ENCODE measurements around the gene NVL. TPM values are rescaled to one million over a fixed set of nuclear protein-coding genes. Genes with fewer than 3 reads are reported as not detected.

The NVL gene
- total RNA-seq, 1 donor from 2014 or later = 44.4 TPM

GRCh38 chr1:224333309-224333926 lies 3.4 kb upstream of the NVL start:
- Mint-ChIP-seq H3K27me3 (no peaks in the 10 kb centered on the region), H3K4me3 (peak overlapping the region; percentile 1), H3K36me3 (ENCODE audit: low read depth) (peaks cover 10% of the 10 kb centered on the region), H3K27ac (peak overlapping the region; percentile 84), H3K9me3 (peaks cover 2% of the 10 kb centered on the region), H3K4me1 (peaks cover 35% of the 10 kb centered on the region)
- DNase-seq (no peak), ATAC-seq (ENCODE audit: low read depth) (peak; percentile 51)
- TF ChIP-seq CTCF (IDR thresholded peaks at IDR 0.05) = no peak
- ChIA-PET CTCF (interaction anchor here (0.6 to 4.8 kb wide), 11 partner anchors 10 to 584 kb away, joined by 3 to 55 read pairs (median 4); partner anchors contain the start of gene FBXO28), POLR2A (interaction anchor here (1.0 kb wide), 1 partner anchor 217 kb away, joined by 3 read pairs; no protein-coding TSS in a partner anchor)
- intact Hi-C loops (cut with micrococcal nuclease) = loop anchor here (1.0 to 10.0 kb wide), 8 partner anchors 124 to 635 kb away; partner anchors contain the start of genes CAPN2 and TP53BP2

GRCh38 chr1:224331824-224332223 lies 1.9 kb upstream of the NVL start:
- Mint-ChIP-seq H3K27ac (no peak overlapping the region), H3K4me1 (peaks cover 46% of the 10 kb centered on the region), H3K9me3 (no peaks in the 10 kb centered on the region), H3K4me3 (no peak overlapping the region), H3K36me3 (ENCODE audit: low read depth) (peaks cover 15% of the 10 kb centered on the region), H3K27me3 (no peaks in the 10 kb centered on the region)
- ChIA-PET POLR2A (no interaction called here), CTCF (interaction anchor here (4.8 kb wide), 1 partner anchor 216 kb away, joined by 55 read pairs; the partner anchor contains the start of gene FBXO28)
- DNase-seq = no peak
- intact Hi-C loops (cut with micrococcal nuclease) = loop anchor here (2.0 to 10.0 kb wide), 3 partner anchors 339 to 620 kb away; partner anchors contain the start of genes CAPN2 and TP53BP2
- ATAC-seq (ENCODE audit: low read depth) = no peak
- TF ChIP-seq CTCF (IDR thresholded peaks at IDR 0.05) = no peak

- ATAC-seq (ENCODE audit: low read depth) (no peak), DNase-seq (no peak)
- H3K4me1 Mint-ChIP-seq = peaks cover 46% of the 10 kb centered on the region
- ChIA-PET CTCF (interaction anchor here (4.8 kb wide), 1 partner anchor 215 kb away, joined by 55 read pairs; the partner anchor contains the start of gene FBXO28), POLR2A (no interaction called here)
- H3K27me3 Mint-ChIP-seq = no peaks in the 10 kb centered on the region
- no peak for TF ChIP-seq CTCF (IDR thresholded peaks at IDR 0.05)
- no peak overlapping the region for H3K4me3 Mint-ChIP-seq
- intact Hi-C loops (cut with micrococcal nuclease) = loop anchor here (5.0 to 10.0 kb wide), 2 partner anchors 487 to 619 kb away; partner anchors contain the start of genes CAPN2 and TP53BP2
- peaks cover 16% of the 10 kb centered on the region for H3K36me3 Mint-ChIP-seq (ENCODE audit: low read depth)
- H3K9me3 Mint-ChIP-seq = no peaks in the 10 kb centered on the region
- H3K27ac Mint-ChIP-seq = no peak overlapping the region
Observed at GRCh38 chr1:224331326-224331725, 1.4 kb upstream of the NVL start.

- DNase-seq = no peak
- intact Hi-C loops (cut with micrococcal nuclease) = no loop called here
Observed at GRCh38 chr1:224329484-224329841, 509 bp downstream of the NVL start.

More at GRCh38 chr1:224329484-224329841, 509 bp downstream of the NVL start:
- no peak for TF ChIP-seq CTCF (IDR thresholded peaks at IDR 0.05)
- no peaks in the 10 kb centered on the region for H3K9me3 Mint-ChIP-seq
- H3K4me1 Mint-ChIP-seq = peaks cover 45% of the 10 kb centered on the region
- no peak for ATAC-seq (ENCODE audit: low read depth)
- H3K36me3 Mint-ChIP-seq (ENCODE audit: low read depth) = peaks cover 25% of the 10 kb centered on the region
- peak overlapping the region; percentile 91 for H3K4me3 Mint-ChIP-seq
- CTCF ChIA-PET = interaction anchor here (0.6 to 1.4 kb wide), 3 partner anchors 128 to 215 kb away, joined by 3 to 4 read pairs (median 3); partner anchors contain the start of gene FBXO28
- H3K27ac Mint-ChIP-seq = peak overlapping the region; percentile 99
- POLR2A ChIA-PET = interaction anchor here (0.6 to 1.4 kb wide), 14 partner anchors 27 to 581 kb away, joined by 3 to 14 read pairs (median 4); partner anchors contain the start of genes CNIH4, DEGS1 and FBXO28
- H3K27me3 Mint-ChIP-seq = no peaks in the 10 kb centered on the region
